GM19238 (cell line): Measurements from ENCODE around the gene MRPL58.
"Not testable (repeated sequence)": the region's sequence is repeated elsewhere in the genome, so short reads cannot be mapped to it uniquely, and the experiment has no call there.

Source experiments
- DNase-seq: peaks from one replicate; pipeline ENCODE4 v3.0.0; 2011; ENCODE audit warnings: low spot score; ENCODE audit not compliant: insufficient read length

The MRPL58 gene

GRCh38 chr17:74987418-74987908 lies 25.0 kb upstream of the MRPL58 start, which contains the start of gene CDR2L:
Gene CDR2L, plus strand, starts transcription at chr17:74987632. Its CDS starts 412 bp downstream, at chr17:74988044.
- DNase-seq: peak; percentile 95

- DNase-seq: no peak
Observed at GRCh38 chr17:74987909-74988711, 24.4 kb upstream of the MRPL58 start.

- no peak for DNase-seq
Observed at GRCh38 chr17:74990581-74991105, 21.8 kb upstream of the MRPL58 start.

GRCh38 chr17:74992223-74992622 lies 20.2 kb upstream of the MRPL58 start:
- no peak for DNase-seq

GRCh38 chr17:74994440-74994839 lies 18.0 kb upstream of the MRPL58 start:
- DNase-seq: no peak

GRCh38 chr17:74995847-74996246 lies 16.6 kb upstream of the MRPL58 start:
- no peak for DNase-seq

GRCh38 chr17:74998783-74999182 lies 13.7 kb upstream of the MRPL58 start:
- DNase-seq: no peak

- no peak for DNase-seq
Observed at GRCh38 chr17:74999523-74999922, 12.9 kb upstream of the MRPL58 start.

GRCh38 chr17:75001915-75002843 lies 10.3 kb upstream of the MRPL58 start:
- no peak for DNase-seq

- DNase-seq: no peak
Observed at GRCh38 chr17:75003070-75003956, 9.2 kb upstream of the MRPL58 start.

- no peak for DNase-seq
Observed at GRCh38 chr17:75003957-75004355, 8.5 kb upstream of the MRPL58 start.

- DNase-seq: no peak
Observed at GRCh38 chr17:75004371-75004770, 8.1 kb upstream of the MRPL58 start.

- no peak for DNase-seq
Observed at GRCh38 chr17:75005291-75005690, 7.2 kb upstream of the MRPL58 start.

- not testable (repeated sequence) for DNase-seq
Observed at GRCh38 chr17:75006084-75006483, 6.4 kb upstream of the MRPL58 start.

GRCh38 chr17:75006653-75007052 lies 5.8 kb upstream of the MRPL58 start:
- DNase-seq: no peak

GRCh38 chr17:75008373-75008772 lies 4.1 kb upstream of the MRPL58 start:
- no peak for DNase-seq

GRCh38 chr17:75009139-75009724 lies 3.2 kb upstream of the MRPL58 start:
- no peak for DNase-seq

GRCh38 chr17:75010683-75011400 lies 1.6 kb upstream of the MRPL58 start:
- no peak for DNase-seq

GRCh38 chr17:75011401-75012095 lies 922 bp upstream of the MRPL58 start:
- DNase-seq: no peak
